ENCODE data around the gene B3GNT5.
"Not testable (repeated sequence)": the region's sequence is repeated elsewhere in the genome, so short reads cannot be mapped to it uniquely, and the experiment has no call there.

The B3GNT5 gene

DNA sequence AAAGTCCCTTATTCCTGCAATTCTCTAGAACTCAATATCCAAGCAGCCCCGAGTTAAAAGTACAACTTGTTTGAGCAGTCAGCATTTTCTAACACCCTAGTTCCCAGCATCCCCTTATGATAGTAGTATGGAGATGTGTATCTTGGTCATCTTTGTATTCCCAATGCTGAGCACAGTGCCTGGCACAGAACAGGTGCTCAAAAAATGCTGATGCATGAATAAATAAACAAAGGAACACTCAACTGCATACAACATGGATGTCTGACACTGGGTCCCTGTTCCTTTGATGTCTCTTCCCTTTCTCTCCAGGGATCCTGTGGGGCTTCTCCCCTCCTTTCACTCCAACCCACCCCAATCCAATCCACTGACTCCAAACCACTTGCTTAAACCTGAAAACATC is 23.9 kb upstream of the B3GNT5 start:
- H3K27ac ChIP-seq: no peak overlapping the region
- no peak for DNase-seq (ENCODE audit: low spot score)
- TF ChIP-seq CTCF (IDR thresholded peaks at IDR 0.05): no peak

GRCh38 chr3:183230251-183230650 is 22.8 kb upstream of the B3GNT5 start:
- H3K4me3 ChIP-seq; DNase-seq (ENCODE audit: low spot score): not testable (repeated sequence)

More for the DNA sequence above, 23.9 kb upstream of the B3GNT5 start:
- no peak overlapping the region for H3K4me3 ChIP-seq

GRCh38 chr3:183230826-183231225 is 22.2 kb upstream of the B3GNT5 start:
- Histone ChIP-seq H3K27ac (no peak overlapping the region), H3K4me3 (no peak overlapping the region)
- DNase-seq (ENCODE audit: low spot score): no peak
- TF ChIP-seq CTCF (IDR thresholded peaks at IDR 0.05): no peak

More at GRCh38 chr3:183230251-183230650, 22.8 kb upstream of the B3GNT5 start:
- not testable (repeated sequence) for H3K27ac ChIP-seq

GRCh38 chr3:183233966-183234365 is 19.1 kb upstream of the B3GNT5 start:
- TF ChIP-seq CTCF (IDR thresholded peaks at IDR 0.05): no peak
- no peak for DNase-seq (ENCODE audit: low spot score)
- no peak overlapping the region for H3K27ac ChIP-seq
- H3K4me3 ChIP-seq: no peak overlapping the region

DNA sequence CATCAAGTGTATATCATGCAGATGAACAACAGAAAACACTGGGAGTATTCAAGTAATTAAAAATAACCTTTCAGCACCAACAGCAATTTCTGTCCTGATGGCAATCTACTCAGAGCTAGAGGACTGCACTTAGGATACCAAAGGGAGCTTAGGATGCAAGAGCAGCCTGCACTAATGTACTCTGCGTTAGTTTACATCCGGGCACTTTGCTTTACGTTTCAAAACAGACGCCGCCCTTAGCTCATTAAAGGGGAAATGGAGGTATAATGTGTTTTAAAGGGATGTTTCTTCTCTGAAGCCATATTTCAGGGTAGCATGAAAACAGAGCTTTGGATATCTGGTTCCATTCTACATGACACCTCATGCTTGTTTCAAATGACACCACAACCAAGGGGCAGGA is 14.0 kb upstream of the B3GNT5 start:
- H3K27ac ChIP-seq: no peak overlapping the region
- no peak for DNase-seq (ENCODE audit: low spot score)
- no peak overlapping the region for H3K4me3 ChIP-seq
- TF ChIP-seq CTCF (IDR thresholded peaks at IDR 0.05): no peak

GRCh38 chr3:183242431-183242830 is 10.6 kb upstream of the B3GNT5 start:
- Histone ChIP-seq H3K27ac (no peak overlapping the region), H3K4me3 (no peak overlapping the region)
- no peak for TF ChIP-seq CTCF (IDR thresholded peaks at IDR 0.05)

DNA sequence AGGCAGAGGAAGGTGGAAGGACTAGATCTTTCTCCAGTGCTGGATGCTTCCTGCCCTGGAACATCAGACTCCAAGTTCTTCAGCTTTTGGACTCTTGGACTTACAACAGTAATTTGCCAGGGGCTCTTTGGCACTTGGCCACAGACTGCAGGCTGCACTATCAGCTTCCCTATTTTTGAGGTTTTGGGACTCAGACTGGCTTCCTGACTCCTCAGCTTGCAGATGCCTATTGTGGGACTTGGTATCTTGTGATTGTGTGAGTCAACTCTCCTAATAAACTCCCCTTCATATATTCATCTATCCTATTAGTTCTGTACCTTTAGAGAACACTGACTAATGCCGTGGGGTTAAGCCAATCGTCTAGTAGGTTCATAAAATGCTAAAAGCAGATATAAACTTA is 8.8 kb upstream of the B3GNT5 start:
- DNase-seq (ENCODE audit: low spot score): no peak
- no peak for TF ChIP-seq CTCF (IDR thresholded peaks at IDR 0.05)
- Histone ChIP-seq H3K27ac (no peak overlapping the region), H3K4me3 (no peak overlapping the region)

More at GRCh38 chr3:183242431-183242830, 10.6 kb upstream of the B3GNT5 start:
- DNase-seq (ENCODE audit: low spot score): no peak

DNA sequence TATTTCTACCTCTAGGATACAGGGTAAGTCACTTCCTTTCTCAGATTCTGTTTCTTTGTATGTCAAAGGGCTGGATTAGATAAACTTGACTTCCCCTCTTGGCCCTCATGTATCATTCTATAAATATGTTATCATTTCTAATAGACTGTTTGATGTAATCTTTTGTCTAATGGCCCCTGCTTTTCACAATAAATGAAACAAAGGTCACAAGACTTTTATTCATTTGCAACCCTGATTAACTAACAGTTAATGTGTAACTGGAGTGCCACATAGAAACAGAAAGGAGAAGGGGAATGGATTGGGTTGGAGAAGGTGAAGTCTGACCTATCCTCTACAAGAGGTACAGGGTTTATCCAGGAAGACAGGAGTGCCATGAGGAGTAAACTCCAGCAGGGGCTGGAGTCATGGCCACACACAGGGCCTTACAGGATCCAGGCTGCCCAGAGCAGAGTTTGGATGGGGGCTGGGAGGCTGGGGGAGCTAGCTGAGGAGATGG is 8.0 kb upstream of the B3GNT5 start:
- no peak for DNase-seq (ENCODE audit: low spot score)
- Histone ChIP-seq H3K4me3 (no peak overlapping the region), H3K27ac (peak overlapping the region in 1 of 2 donors; percentile 22)
- no peak for TF ChIP-seq CTCF (IDR thresholded peaks at IDR 0.05)

Data from coronary artery (tissue), 2 donors.